ENCODE data around the gene SLC22A7.

SLC22A7 gene

DNA sequence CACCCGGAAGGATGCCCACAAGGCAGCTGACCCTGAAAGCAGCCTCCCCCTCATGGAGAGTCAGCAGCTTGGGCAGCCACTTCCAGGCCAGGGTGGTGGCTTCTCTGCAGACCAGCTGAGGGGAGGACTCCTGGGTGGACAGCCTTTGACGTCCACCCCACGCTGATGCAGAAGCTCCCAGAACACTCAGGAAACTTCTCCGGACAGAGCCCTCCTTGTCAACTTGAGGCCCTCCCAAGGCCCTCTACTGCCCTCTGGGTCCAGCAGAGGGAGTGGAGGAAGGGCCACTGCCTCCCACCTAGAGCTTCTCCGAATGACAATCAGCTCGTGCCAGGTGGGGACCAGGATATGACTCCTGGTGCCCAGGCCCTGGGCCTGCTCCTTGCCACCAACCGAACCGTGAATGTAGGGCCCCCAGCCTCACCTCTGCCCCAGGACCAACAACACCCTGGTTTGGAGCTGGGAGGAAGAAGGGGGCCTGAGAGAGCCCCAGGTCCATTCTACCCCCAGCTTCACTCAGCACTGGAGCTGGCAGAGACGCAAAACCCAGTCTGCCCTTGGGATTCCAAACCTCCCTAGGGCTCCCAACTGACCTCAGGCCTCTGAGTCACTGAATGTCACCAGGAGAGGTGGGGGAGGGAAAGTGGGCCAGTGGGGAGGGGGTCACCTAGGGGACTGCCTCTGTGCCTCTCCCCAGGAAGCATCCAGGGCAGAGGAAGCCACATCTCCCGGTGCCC is 10.9 kb upstream of the SLC22A7 start:
- Histone ChIP-seq H2BK120ac (ENCODE audit: low read depth, low read length) (no peak overlapping the region), H3K27me3 (ENCODE audit: control insufficient read depth in 1 of 2, insufficient read depth in 1 of 2, low read length in 2 of 2) (peaks cover 41 to 53% of the 10 kb centered on the region in 2 experiments), H4K91ac (ENCODE audit: low read length) (no peak overlapping the region), H3K79me1 (replicated peaks; ENCODE audit: low read length, poor library complexity, severe bottlenecking) (no peaks in the 10 kb centered on the region), H3K9me3 (ENCODE audit: control insufficient read depth, low read length) (no peaks in the 10 kb centered on the region), H2AK5ac (ENCODE audit: low read length, severe bottlenecking) (no peak overlapping the region), H3K9ac (ENCODE audit: low read length) (no peak overlapping the region), H3K4me2 (ENCODE audit: low read length, poor library complexity, severe bottlenecking) (no peak overlapping the region), H3K4me1 (ENCODE audit: control insufficient read depth, insufficient read depth, low read depth, low read length) (peaks cover 4% of the 10 kb centered on the region), H2BK12ac (ENCODE audit: low read length in 2 of 2) (no peak overlapping the region), H2BK5ac (ENCODE audit: low read depth, low read length, poor library complexity, severe bottlenecking) (no peak overlapping the region), H3K14ac (ENCODE audit: low read length in 2 of 2) (no peak overlapping the region), H3K36me3 (ENCODE audit: control insufficient read depth in 1 of 2, insufficient read depth in 2 of 2, low read depth in 1 of 2, low read length in 2 of 2) (no peaks in the 10 kb centered on the region), H2BK15ac (ENCODE audit: low read depth, poor library complexity, severe bottlenecking) (no peak overlapping the region), H4K8ac (ENCODE audit: low read length) (peak overlapping the region; percentile 17), H3K27ac (ENCODE audit: low read length, poor library complexity, severe bottlenecking) (no peak overlapping the region), H3K18ac (ENCODE audit: low read depth in 1 of 2, low read length in 2 of 2) (no peak overlapping the region), H2AFZ (ENCODE audit: low read depth, low read length) (no peak overlapping the region), H3K23ac (ENCODE audit: low read length in 2 of 2) (no peak overlapping the region), H3K4ac (ENCODE audit: low read depth in 1 of 2, low read length in 2 of 2) (no peak overlapping the region), H3K4me3 (ENCODE audit: insufficient read depth in 1 of 2, low read depth in 1 of 2, low read length in 2 of 2) (no peak overlapping the region)
- 79% methylated on average over 9 of the region's 10 CpGs for WGBS
- DNase-seq = no peak

DNA sequence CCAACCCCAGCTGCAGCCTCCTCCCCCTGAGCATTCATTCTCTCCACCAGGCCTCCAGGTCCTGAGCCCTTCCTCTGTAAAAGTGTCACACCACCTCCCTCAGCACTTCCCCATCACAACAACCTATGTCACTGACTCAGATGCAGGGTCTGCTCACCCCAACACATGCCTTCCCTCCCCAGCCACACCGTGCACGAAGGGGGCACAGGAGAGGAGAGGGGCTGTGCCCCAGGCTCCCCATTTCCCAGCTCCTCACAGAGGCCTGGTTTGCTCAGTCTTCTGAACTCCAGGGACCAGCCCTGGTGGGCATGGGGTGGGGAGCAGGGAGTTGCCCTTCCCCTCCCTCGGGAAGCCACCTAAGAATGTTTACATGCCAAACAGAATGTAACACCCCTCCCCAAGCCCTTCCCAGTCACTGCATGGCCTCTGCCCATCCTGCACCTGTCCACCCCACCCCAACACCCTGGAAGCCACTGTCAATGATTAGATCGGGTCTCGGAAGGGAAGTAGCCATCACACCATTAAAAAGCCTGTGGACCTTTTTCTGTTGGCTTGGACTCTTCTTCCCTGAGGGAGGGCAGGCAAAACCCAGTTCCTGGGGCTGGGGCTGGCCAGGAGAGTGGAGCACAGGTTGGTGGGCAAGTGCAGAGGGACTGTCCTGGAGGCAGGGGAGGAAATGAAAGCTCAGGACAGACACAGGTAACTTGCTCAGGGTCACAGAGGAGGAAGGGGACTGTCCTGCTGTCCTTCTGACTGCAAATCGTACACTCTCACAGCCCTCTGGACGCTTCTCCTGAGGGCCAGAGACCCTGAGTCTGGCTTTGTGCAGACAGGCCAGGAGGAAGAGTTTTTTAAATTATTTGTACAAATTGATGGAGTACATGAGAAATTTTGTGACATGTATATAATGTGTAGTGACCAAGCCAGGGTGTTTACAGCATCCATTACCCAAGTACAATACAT is 10.1 kb upstream of the SLC22A7 start:
- H2BK120ac ChIP-seq (ENCODE audit: low read depth, low read length) = no peak overlapping the region
- H2BK5ac ChIP-seq (ENCODE audit: low read depth, low read length, poor library complexity, severe bottlenecking) = no peak overlapping the region
- WGBS = 86% methylated on average over 5 of the region's 7 CpGs
- no peaks in the 10 kb centered on the region for H3K36me3 ChIP-seq (ENCODE audit: control insufficient read depth in 1 of 2, insufficient read depth in 2 of 2, low read depth in 1 of 2, low read length in 2 of 2)
- no peak overlapping the region for H3K4ac ChIP-seq (ENCODE audit: low read depth in 1 of 2, low read length in 2 of 2)
- no peak overlapping the region for H4K8ac ChIP-seq (ENCODE audit: low read length)
- H3K4me2 ChIP-seq (ENCODE audit: low read length, poor library complexity, severe bottlenecking) = no peak overlapping the region
- peak overlapping the region in 1 of 2 experiments; percentile 64 for H3K14ac ChIP-seq (ENCODE audit: low read length in 2 of 2)
- H3K9ac ChIP-seq (ENCODE audit: low read length) = no peak overlapping the region
- no peak overlapping the region for H3K18ac ChIP-seq (ENCODE audit: low read depth in 1 of 2, low read length in 2 of 2)
- no peaks in the 10 kb centered on the region for H3K79me1 ChIP-seq (replicated peaks; ENCODE audit: low read length, poor library complexity, severe bottlenecking)
- DNase-seq = no peak
- no peak overlapping the region for H3K27ac ChIP-seq (ENCODE audit: low read length, poor library complexity, severe bottlenecking)
- no peak overlapping the region for H2AK5ac ChIP-seq (ENCODE audit: low read length, severe bottlenecking)
- H3K4me1 ChIP-seq (ENCODE audit: control insufficient read depth, insufficient read depth, low read depth, low read length) = peaks cover 4% of the 10 kb centered on the region
- H3K23ac ChIP-seq (ENCODE audit: low read length in 2 of 2) = no peak overlapping the region
- H2BK15ac ChIP-seq (ENCODE audit: low read depth, poor library complexity, severe bottlenecking) = no peak overlapping the region
- peaks cover 33 to 49% of the 10 kb centered on the region in 2 experiments for H3K27me3 ChIP-seq (ENCODE audit: control insufficient read depth in 1 of 2, insufficient read depth in 1 of 2, low read length in 2 of 2)
- H4K91ac ChIP-seq (ENCODE audit: low read length) = no peak overlapping the region
- H2BK12ac ChIP-seq (ENCODE audit: low read length in 2 of 2) = no peak overlapping the region
- no peak overlapping the region for H3K4me3 ChIP-seq (ENCODE audit: insufficient read depth in 1 of 2, low read depth in 1 of 2, low read length in 2 of 2)
- no peak overlapping the region for H2AFZ ChIP-seq (ENCODE audit: low read depth, low read length)
- H3K9me3 ChIP-seq (ENCODE audit: control insufficient read depth, low read length) = no peaks in the 10 kb centered on the region

DNA sequence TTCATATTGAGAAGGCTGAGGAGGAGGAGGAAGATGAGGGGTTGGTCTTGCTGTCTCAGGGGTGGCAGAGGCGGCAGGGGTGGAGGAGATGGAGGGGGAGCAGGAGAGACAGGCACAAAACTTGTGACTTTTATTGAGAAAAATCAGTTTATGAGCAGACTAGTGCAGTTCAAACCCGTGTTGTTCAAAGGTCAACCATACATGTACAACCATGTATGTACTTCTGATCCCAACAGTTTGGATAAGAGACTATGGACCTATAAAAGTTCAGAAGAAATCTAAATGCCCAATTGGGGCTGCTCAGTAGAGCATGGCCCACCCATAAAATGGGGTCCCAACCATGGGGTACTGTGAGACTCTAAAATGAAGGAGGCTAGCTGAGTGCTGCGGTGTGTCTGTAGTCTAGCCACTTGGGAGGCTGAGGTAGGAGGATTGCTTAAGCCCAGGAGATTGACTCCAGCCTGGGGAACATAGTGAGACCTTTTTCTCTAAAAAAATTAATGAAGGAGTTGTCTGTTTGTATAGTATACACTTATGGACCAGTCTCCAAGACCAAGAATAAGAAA is 7.6 kb upstream of the SLC22A7 start:
- Histone ChIP-seq H2BK5ac (ENCODE audit: low read depth, low read length, poor library complexity, severe bottlenecking) (no peak overlapping the region), H4K91ac (ENCODE audit: low read length) (no peak overlapping the region), H3K4me2 (ENCODE audit: low read length, poor library complexity, severe bottlenecking) (no peak overlapping the region)

DNA sequence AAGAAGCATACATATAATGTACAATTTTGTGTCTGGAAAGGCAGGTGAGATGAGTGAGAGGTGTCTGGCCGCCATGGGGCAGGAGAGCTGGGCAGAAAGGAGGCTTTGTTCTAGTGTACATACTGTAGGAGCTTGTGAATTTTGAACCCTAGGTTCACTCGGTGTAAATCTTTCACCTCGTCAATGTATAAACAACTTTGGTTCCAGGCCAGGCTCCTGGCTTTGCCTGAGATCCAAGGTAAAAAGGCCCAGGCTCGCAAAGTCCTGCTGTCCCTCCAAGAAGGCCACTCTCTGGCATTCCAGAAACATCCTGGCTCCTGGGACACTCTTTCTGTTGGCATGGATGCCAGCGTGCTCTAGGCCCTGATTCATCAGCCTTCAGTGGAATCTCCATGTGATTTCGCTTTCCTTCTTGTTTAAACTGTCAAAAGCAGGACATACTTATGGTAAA is 7.1 kb upstream of the SLC22A7 start:
- H2BK15ac ChIP-seq (ENCODE audit: low read depth, poor library complexity, severe bottlenecking) = no peak overlapping the region
- H3K4me3 ChIP-seq (ENCODE audit: insufficient read depth in 1 of 2, low read depth in 1 of 2, low read length in 2 of 2) = no peak overlapping the region
- WGBS = 78% methylated on average over 6 of the region's 6 CpGs
- H3K27me3 ChIP-seq (ENCODE audit: control insufficient read depth in 1 of 2, insufficient read depth in 1 of 2, low read length in 2 of 2) = peaks cover 13 to 29% of the 10 kb centered on the region in 2 experiments
- H3K4ac ChIP-seq (ENCODE audit: low read depth in 1 of 2, low read length in 2 of 2) = no peak overlapping the region
- H3K9ac ChIP-seq (ENCODE audit: low read length) = no peak overlapping the region
- DNase-seq = no peak
- H2BK5ac ChIP-seq (ENCODE audit: low read depth, low read length, poor library complexity, severe bottlenecking) = no peak overlapping the region
- no peak overlapping the region for H2AK5ac ChIP-seq (ENCODE audit: low read length, severe bottlenecking)
- no peaks in the 10 kb centered on the region for H3K79me1 ChIP-seq (replicated peaks; ENCODE audit: low read length, poor library complexity, severe bottlenecking)
- no peak overlapping the region for H2BK120ac ChIP-seq (ENCODE audit: low read depth, low read length)
- no peak overlapping the region for H3K4me2 ChIP-seq (ENCODE audit: low read length, poor library complexity, severe bottlenecking)
- H3K18ac ChIP-seq (ENCODE audit: low read depth in 1 of 2, low read length in 2 of 2) = no peak overlapping the region
- no peak overlapping the region for H3K23ac ChIP-seq (ENCODE audit: low read length in 2 of 2)
- no peak overlapping the region for H2BK12ac ChIP-seq (ENCODE audit: low read length in 2 of 2)
- H4K8ac ChIP-seq (ENCODE audit: low read length) = no peak overlapping the region
- H2AFZ ChIP-seq (ENCODE audit: low read depth, low read length) = no peak overlapping the region
- H3K4me1 ChIP-seq (ENCODE audit: control insufficient read depth, insufficient read depth, low read depth, low read length) = no peaks in the 10 kb centered on the region
- H3K36me3 ChIP-seq (ENCODE audit: control insufficient read depth in 1 of 2, insufficient read depth in 2 of 2, low read depth in 1 of 2, low read length in 2 of 2) = no peaks in the 10 kb centered on the region
- no peaks in the 10 kb centered on the region for H3K9me3 ChIP-seq (ENCODE audit: control insufficient read depth, low read length)
- no peak overlapping the region for H3K14ac ChIP-seq (ENCODE audit: low read length in 2 of 2)
- H3K27ac ChIP-seq (ENCODE audit: low read length, poor library complexity, severe bottlenecking) = no peak overlapping the region
- H4K91ac ChIP-seq (ENCODE audit: low read length) = no peak overlapping the region

More for the DNA sequence above, 7.6 kb upstream of the SLC22A7 start:
- Histone ChIP-seq H3K79me1 (replicated peaks; ENCODE audit: low read length, poor library complexity, severe bottlenecking) (no peaks in the 10 kb centered on the region), H2AK5ac (ENCODE audit: low read length, severe bottlenecking) (no peak overlapping the region), H3K4me1 (ENCODE audit: control insufficient read depth, insufficient read depth, low read depth, low read length) (peaks cover under 1% of the 10 kb centered on the region), H3K27me3 (ENCODE audit: control insufficient read depth in 1 of 2, insufficient read depth in 1 of 2, low read length in 2 of 2) (peaks cover 18 to 34% of the 10 kb centered on the region in 2 experiments), H2BK120ac (ENCODE audit: low read depth, low read length) (no peak overlapping the region), H3K36me3 (ENCODE audit: control insufficient read depth in 1 of 2, insufficient read depth in 2 of 2, low read depth in 1 of 2, low read length in 2 of 2) (no peaks in the 10 kb centered on the region), H2BK12ac (ENCODE audit: low read length in 2 of 2) (no peak overlapping the region), H3K18ac (ENCODE audit: low read depth in 1 of 2, low read length in 2 of 2) (no peak overlapping the region), H3K9ac (ENCODE audit: low read length) (no peak overlapping the region), H3K27ac (ENCODE audit: low read length, poor library complexity, severe bottlenecking) (no peak overlapping the region), H3K23ac (ENCODE audit: low read length in 2 of 2) (no peak overlapping the region), H3K4me3 (ENCODE audit: insufficient read depth in 1 of 2, low read depth in 1 of 2, low read length in 2 of 2) (no peak overlapping the region), H3K14ac (ENCODE audit: low read length in 2 of 2) (no peak overlapping the region), H3K9me3 (ENCODE audit: control insufficient read depth, low read length) (no peaks in the 10 kb centered on the region), H2BK15ac (ENCODE audit: low read depth, poor library complexity, severe bottlenecking) (no peak overlapping the region), H3K4ac (ENCODE audit: low read depth in 1 of 2, low read length in 2 of 2) (no peak overlapping the region), H4K8ac (ENCODE audit: low read length) (no peak overlapping the region), H2AFZ (ENCODE audit: low read depth, low read length) (no peak overlapping the region)
- DNase-seq = no peak
- 88% methylated on average over 3 of the region's 3 CpGs for WGBS
